Limb (tissue), 2 donors: Measurements from ENCODE around the gene CCDC88B.

ENCODE experiments used
- DNase-seq, 2 donors: peaks; one replicate each; pipeline ENCODE4 v3.0.0-alpha.2; 2016; ENCODE audit errors: extremely low spot score in 2 of 2

CCDC88B gene

DNA sequence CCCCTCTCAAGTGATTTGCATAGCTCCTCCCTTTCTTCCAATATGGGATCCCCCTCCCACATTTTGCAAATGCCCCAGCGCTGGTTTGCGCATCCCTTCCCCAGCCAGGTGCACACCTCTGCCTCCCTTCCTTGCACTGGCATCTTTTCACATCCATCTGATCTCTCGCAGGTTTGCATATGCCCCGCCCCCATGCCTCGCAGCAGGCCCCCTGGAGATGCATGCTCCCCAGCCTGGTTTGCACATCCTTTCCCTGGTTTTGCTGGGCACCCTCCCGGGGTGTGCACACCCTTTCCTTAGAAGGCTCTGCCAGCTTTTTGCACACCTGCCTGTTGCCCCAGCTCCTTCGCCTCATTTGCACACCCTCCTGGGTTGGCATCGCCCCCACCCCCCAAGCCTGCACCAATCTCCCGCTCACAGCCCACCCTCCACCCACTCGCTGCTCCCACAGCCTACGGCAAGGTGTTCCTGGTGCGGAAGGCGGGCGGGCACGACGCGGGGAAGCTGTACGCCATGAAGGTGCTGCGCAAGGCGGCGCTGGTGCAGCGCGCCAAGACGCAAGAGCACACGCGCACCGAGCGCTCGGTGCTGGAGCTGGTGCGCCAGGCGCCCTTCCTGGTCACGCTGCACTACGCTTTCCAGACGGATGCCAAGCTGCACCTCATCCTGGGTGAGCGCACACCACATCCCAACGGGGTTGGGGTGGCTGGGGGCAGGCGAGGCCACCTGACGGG lies 19.9 kb downstream of the CCDC88B start:
- DNase-seq = peak in 1 of 2 donors; percentile 58

DNA sequence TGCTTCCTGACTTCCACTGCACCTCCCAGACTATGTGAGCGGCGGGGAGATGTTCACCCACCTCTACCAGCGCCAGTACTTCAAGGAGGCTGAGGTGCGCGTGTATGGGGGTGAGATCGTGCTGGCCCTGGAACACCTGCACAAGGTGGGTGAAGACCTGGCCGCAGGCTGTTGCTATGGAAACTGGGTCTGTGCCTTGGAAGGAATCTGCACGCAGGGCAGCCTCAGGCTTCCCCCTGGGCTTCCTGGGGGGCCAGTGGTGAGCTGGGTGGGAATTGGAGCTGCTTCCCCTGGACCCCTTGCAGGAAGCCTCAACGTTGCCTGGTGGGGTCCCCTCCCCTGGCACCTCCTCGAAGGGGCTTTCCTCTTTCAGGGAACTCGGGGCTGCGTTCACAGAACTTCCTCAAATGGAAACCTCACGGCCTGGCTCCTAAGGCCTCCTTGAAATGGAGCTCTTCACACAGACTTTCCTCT lies 20.5 kb downstream of the CCDC88B start:
- no peak for DNase-seq

DNA sequence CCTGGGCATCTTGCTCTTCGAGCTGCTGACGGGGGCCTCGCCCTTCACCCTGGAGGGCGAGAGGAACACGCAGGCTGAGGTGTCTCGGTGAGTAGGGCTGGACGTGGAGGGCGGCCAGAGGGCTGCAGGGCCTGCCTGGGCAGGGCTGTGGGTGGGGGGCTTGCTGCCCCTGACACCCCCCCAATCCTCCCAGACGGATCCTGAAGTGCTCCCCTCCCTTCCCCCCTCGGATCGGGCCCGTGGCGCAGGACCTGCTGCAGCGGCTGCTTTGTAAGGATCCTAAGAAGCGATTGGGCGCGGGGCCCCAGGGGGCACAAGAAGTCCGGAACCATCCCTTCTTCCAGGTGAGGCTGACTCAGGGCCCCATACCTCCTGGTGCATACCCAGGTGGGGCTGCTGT lies 21.7 kb downstream of the CCDC88B start:
- DNase-seq = no peak

DNA sequence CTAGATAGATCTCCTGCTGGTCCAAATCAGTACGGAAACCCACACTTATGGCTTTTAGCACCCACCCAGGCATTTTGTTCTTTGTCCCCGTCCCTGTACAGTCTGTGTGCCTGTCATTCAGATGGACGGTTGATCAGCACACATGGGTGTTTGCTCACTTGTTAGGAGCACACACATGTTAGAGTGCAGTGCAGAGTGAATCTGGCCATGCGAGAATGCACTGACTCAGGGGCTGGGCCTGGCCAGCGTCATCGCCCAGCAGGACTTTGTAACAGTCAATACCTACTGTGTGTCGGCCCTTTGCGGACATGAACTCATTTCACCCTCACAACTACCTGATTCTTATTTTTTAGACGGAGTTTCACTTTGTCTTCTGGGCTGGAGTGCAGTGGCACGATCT lies 22.3 kb downstream of the CCDC88B start:
- DNase-seq = no peak

DNA sequence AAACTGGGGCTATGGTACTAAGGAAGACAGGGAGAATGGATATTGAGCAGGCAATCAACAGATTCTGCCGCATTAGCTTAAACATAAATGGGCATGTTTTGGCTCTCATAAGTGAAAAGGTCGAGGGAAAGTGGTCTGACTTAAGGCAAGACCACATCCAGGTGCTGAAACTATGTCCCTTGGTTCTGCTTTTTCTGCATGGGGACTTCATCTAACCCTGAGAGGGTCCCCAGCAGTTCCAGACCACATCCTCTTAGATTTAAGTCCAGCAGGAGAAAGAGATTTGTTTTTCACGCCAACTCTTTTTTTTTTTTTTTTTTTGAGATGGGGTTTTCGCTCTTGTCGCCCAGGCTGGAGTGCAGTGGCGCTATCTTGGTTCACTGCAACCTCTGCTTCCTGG lies 24.4 kb downstream of the CCDC88B start:
- no peak for DNase-seq

DNA sequence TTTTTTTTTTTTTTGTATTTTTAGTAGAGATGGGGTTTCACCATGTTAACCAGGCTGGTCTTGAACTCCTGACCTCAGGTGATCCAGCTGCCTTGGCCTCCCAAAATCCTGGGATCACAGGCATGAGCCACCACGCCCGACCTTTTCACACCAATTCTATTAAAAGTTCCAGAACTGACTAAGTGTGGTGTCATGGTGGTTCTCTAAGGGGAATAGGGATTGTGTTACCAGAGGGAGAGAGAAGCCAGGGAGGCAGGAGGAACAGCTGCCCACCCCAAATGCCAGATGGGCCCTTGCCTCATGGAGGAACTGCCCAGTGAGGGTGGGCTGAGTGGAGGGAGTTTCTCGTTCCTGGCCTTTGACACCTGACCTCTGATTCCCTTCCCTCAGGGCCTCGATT lies 24.9 kb downstream of the CCDC88B start:
- DNase-seq = no peak

DNA sequence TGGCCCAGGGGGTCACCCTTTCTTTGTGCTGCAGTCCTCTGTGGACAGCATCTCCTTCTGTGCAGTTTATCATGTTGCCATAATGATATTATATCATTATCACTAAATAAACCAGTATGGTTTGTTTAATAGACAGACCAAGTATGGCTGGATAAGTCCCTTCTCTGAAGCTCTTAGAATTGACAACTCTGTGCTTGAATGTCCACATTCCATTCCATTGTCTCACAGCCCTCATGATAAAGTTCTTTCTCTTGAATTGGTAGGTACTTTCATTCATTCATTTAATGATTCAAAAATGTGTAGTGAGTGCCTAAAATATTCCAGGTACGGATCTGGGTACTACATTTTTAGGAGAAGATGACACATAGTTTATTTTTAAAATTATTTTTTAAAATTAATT lies 26.7 kb downstream of the CCDC88B start:
- DNase-seq = no peak

DNA sequence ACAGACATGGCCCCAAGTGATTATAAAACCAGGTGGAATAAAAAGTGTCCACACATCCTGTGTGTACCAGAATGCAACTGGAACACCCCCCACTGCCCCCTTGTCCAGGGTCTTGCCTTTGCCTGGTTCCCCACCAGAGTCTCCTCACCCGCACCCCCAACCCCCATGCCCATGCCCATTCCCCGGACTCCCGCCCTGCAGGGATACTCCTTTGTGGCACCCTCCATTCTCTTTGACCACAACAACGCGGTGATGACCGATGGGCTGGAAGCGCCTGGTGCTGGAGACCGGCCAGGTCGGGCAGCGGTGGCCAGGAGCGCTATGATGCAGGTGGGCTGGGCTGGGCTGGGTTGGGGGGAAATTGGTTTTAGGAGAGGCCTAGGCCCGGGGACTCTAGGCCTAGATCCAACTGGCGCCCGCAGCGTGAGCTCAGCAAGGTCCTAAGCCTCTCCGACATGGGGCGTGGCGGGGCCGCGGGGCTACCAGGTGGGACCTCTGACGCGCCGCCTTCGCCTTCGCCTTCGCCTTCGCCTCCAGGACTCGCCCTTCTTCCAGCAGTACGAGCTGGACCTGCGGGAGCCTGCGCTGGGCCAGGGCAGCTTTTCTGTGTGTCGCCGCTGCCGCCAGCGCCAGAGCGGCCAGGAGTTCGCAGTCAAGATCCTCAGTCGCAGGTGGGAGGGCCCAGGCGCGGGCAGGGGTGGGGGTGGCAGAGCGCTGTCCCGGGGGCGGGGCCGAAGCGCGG lies 28.1 kb downstream of the CCDC88B start:
- no peak for DNase-seq

DNA sequence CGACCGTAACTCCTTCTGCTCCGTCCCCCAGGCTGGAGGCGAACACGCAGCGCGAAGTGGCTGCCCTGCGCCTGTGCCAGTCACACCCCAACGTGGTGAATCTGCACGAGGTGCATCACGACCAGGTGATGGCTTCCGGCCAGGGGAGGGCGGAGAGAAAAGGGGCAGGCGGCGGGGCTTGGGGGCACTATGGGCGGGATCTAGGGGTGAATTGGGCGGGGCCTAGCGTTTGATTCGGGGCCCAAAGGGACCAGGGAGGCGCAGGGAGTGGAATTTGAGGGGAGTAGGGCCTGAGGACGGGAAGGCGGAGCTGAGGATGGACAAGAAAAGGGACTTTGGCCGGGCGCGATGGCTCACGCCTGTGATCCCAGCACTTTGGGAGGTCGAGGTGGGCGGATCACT lies 28.7 kb downstream of the CCDC88B start:
- DNase-seq = no peak

DNA sequence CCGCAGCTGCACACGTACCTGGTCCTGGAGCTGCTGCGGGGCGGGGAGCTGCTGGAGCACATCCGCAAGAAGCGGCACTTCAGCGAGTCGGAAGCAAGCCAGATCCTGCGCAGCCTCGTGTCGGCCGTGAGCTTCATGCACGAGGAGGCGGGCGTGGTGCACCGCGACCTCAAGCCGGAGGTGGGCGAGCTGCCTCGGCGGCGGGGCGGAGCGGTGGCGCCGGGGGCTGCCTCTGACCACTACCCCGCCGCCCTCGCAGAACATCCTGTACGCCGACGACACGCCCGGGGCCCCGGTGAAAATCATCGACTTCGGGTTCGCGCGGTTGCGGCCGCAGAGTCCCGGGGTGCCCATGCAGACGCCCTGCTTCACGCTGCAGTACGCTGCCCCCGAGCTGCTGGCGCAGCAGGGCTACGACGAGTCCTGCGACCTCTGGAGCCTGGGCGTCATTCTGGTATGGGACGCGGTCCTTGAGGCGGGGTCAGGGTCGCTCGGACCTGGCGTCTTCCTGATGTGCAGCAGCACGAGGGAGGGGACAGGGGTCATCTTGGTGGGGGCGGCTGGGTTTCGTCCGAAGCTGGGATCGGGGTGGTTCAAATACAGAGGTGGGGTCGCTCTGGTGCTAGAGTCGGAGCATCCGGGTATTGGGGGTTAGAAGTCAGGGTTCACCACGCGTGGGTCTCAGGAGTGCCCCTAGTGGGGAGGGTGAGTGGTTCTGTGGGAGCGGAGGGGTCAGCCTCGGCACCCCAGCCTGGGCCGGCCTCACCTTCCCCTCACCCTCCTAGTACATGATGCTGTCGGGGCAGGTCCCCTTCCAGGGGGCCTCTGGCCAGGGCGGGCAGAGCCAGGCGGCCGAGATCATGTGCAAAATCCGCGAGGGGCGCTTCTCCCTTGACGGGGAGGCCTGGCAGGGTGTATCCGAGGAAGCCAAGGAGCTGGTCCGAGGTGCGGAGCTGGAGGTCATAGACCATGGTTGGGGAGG lies 29.7 kb downstream of the CCDC88B start:
- DNase-seq = no peak

DNA sequence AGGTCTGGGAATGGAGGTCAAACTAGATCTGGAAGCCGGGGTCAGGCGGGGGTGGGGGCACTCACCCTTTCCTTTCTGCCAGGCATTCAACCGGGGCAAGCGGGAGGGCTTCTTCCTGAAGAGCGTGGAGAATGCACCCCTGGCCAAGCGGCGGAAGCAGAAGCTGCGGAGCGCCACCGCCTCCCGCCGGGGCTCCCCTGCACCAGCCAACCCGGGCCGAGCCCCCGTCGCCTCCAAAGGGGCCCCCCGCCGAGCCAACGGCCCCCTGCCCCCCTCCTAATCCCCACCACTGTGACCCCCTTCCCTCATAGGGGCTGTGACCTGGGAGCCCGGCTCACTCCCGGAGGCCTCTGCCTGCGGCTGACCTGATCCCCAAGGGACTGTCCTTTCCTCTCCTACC lies 31.2 kb downstream of the CCDC88B start:
- no peak for DNase-seq

DNA sequence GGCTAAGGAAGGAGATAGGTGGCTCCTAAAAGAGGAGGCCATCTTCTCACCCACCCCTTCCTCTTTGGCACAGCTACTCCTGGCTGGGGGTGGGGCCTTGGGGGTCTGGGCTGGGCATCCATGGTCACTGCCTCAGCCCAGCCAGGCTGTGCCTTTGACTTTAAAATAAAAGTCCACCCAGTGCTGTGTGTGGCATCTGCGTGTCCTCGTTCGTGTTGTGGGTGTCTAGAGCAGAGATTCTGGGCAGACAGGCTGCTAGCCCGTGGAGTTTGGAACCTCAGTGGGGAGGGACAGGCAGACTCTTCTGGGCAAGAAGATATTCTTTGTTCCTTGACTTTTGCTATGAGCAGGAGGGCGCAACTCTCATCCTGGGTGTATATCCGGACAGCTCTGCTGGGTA lies 32.0 kb downstream of the CCDC88B start:
- DNase-seq = no peak

DNA sequence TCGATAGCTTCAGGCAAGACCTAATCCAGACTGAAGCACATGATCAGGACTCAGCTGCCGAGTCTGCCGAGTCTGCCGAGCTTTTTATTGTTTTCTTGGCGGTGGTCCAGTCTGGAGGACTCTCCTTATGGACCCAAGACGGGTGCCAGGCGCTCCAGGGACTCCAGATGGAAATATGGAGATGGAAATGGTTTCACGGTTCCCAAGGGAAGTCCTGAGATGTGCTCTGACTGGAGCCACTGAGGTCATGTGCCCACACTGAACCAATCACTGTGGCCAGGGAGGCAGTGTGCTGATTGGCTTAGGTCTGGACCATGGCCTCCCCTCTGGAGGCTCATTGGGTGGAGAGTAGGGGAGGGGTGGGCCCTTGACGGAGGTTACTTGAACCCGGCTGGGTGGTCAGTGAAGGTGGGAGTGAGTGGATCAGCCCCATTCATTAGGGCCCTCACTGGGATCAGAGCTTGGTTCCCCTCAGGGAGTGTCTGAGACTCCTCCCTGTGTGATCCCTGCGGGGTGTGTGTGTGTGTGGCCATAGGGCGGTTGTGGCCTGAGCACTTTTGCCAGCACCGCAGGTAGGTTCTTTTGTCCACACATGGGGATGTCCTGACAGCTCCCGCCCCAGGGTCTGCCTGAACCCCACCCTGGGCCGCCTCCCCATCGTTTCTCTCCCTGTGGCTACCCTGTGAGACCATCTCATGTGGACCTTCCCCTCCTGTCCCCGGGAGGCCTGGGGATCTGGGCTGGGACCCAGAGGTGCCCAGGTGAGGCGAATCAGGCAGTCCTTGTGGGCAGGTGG lies 33.0 kb downstream of the CCDC88B start:
- no peak for DNase-seq

DNA sequence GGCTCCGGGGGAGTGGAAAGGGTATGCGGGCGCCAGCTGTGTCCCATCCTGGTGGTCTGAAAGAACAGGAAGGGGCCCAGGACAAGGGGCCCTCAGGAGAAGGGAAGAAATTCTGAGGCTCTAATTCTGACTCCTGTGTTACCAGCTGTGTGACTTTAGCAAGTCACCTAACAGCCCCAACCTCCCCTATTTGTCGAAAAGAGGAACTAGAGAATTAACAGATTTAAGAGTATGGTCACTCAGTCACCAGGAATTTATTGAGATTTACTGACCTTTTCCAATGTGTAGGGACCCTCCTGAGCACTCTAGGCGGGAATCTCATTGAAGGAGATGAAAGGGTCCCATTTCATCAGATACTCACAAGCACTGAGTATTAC lies 33.6 kb downstream of the CCDC88B start:
- DNase-seq = no peak

DNA sequence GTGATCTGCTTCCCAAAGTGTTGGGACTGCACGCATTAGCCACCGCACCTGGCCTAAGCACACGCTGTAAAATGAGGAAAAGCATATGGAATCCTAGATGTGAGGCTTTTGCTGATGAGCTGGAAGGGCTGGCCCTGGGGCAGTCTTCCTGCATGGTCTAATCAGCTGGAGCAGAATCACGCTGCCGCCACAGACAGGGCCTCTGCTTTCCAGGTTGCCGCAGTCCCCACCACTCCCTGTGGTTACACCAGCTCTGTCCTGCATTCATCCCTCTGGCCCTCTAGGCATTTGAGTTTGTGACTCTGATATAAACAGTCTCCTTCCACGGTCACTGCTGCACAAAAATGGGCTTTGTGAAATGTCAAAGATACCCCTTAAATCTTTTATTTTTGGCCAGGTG lies 36.1 kb downstream of the CCDC88B start:
- no peak for DNase-seq

DNA sequence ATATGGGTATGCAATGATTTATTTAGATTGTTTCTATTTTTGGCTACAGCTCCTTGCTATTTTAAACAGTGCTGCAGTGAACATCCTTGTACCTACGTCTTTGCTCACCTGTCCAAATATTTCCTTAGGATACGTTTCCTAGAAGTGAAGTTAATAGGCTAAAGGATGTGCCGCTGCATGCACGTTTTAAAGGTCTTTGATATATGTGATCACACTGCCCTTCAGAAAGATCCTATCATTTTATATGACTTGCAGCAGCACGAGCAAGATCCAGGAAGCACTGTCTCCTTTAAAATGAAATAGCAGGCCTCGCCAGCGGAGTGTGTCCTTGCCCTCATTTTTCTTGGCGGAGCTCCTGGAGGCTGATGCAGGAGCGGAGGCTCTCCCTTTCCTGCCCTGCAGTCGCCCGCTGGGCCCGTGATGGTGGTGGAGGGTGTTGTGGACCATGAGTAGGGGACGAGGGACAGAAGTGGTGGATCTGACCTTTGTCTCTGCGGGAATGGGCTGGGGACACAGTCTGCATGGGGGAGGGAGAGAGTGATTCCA lies 38.4 kb downstream of the CCDC88B start:
- no peak for DNase-seq

DNA sequence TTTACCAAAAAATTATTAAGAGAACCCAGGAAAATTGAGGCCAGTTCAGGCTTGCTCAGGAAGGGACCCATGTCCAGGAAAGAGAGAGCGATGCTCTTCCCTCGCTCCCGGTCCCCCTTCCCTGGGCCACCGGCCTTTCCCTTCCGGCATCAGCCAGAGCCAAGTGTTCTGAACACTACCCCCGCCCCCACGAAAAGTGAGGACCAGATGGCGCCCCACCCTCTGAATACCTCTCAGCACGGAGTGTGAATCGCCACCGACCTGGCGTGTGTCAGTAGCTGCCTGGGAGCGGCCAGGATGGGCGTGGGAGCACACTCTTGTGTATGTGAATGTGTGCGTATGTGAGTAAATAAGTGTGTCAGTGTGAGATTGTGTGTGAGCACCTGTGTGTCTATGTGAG lies 39.2 kb downstream of the CCDC88B start:
- no peak for DNase-seq

DNA sequence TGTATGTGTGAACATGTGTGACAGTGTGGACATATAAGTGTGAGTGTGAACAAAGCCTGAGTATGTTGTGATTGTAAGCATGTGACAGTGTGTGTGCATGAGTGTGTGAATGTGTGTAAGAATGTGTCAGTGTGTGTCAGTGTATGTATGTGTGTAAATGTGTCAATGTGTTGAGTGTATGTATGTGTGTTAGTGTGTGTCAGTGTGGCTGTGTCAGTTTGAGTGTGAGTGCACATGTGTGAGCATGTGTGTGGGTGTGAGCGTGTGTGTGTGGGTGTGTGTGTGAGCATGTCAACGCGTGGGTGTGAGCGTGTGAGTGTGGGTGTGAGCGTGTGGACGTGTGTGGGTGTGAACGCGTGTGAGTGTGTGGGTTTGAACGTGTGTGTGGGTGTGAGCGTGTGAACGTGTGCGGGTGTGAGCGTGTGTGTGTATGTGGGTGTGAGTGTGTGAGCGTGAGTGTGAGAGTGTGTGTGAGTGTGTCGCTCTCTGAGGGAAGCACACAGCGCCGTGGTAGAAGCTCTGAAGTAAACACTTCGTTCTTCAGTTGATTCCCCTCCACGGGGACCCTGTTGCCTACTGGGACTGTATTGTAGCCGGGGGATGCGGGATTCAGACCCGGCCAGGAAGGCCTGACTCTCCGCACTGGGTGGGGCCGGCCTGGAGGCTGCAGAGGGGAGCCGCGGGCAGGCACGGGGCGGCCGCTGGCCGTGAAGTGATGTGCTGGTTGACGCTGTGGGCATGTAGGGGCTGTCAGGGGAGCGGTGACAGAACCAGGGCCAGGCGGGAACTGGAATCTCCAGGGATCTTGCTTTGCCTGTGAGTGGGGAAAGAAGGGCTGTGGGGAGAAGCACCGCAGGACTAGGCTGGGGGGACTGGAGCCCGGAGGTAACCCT lies 40.1 kb downstream of the CCDC88B start:
- no peak for DNase-seq

DNA sequence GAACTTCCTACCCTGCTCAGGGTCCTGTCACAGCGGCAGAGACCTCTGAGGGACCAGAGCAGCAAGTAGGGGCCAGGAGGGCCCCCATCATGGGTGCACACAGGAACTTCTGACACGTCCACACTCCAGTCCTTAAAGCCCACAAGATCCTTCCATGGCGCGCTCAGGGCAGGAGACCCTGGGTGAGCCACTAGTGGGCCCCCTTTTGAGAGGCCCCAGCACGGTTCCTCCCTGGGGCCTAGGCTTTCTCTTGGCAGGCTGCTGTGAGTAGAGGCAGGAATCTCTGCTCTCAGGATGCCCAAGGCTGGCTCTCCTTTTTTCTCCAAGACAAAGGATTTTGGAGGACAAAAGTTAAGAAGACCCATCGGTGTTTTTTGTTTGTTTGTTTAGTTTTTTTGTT lies 41.3 kb downstream of the CCDC88B start:
- DNase-seq = no peak

DNA sequence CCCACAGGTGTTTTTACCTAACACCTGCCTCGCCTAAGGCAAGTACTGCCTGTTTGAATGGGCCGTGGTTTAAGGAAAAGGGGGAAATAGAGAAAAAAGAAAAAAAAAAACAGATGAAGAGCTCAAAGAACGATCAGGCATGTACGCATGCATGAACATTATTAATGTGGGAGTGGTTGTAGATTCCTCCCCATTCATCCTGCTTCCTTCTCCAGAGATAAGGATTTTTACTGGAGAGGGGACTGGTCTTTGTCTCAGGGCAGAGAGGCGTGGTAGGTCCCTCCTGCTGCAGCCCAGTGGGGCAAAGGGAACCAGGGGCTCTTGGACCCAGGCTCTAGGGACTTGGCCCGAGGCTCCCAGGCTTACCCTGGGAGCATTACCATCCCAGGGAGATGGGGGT lies 42.0 kb downstream of the CCDC88B start:
- DNase-seq = no peak
